IPS-15b (cell line): Measurements from ENCODE around the gene FAM227B.

Experiments used
- H3K27me3 ChIP-seq: one replicate; pipeline ENCODE4 v1.6.1; 2013; ENCODE audit warnings: low read length; ENCODE audit not compliant: control insufficient read depth, insufficient read depth
- H3K36me3 ChIP-seq: one replicate; pipeline ENCODE4 v1.6.1; 2013; ENCODE audit warnings: low read length; ENCODE audit not compliant: control insufficient read depth, insufficient read depth
- H3K4me1 ChIP-seq: one replicate; pipeline ENCODE4 v1.6.1; 2013; ENCODE audit warnings: mild to moderate bottlenecking, low read length; ENCODE audit not compliant: control insufficient read depth, insufficient read depth
- H3K4me3 ChIP-seq: one replicate; pipeline ENCODE4 v1.5.1; 2013; ENCODE audit warnings: low read depth, low read length
- H3K9ac ChIP-seq: one replicate; pipeline ENCODE4 v1.6.1; 2013; ENCODE audit warnings: low read depth, mild to moderate bottlenecking, low read length
- H3K9me3 ChIP-seq: one replicate; pipeline ENCODE4 v1.6.1; 2013; ENCODE audit warnings: mild to moderate bottlenecking, low read length; ENCODE audit not compliant: control insufficient read depth, insufficient read depth

Gene FAM227B

GRCh38 chr15:49308686-49309085, 311.9 kb downstream of the FAM227B start:
- Histone ChIP-seq H3K9me3 (no peaks in the 10 kb centered on the region), H3K36me3 (no peaks in the 10 kb centered on the region), H3K4me3 (no peak overlapping the region), H3K9ac (no peak overlapping the region), H3K4me1 (no peaks in the 10 kb centered on the region), H3K27me3 (no peaks in the 10 kb centered on the region)

- Histone ChIP-seq H3K27me3 (no peaks in the 10 kb centered on the region), H3K9me3 (no peaks in the 10 kb centered on the region), H3K36me3 (no peaks in the 10 kb centered on the region), H3K9ac (no peak overlapping the region), H3K4me1 (no peaks in the 10 kb centered on the region), H3K4me3 (no peak overlapping the region)
Measured at GRCh38 chr15:49306551-49306950, 314.1 kb downstream of the FAM227B start.

GRCh38 chr15:49303003-49303402, 317.6 kb downstream of the FAM227B start:
- Histone ChIP-seq H3K36me3 (no peaks in the 10 kb centered on the region), H3K4me3 (no peak overlapping the region), H3K9me3 (no peaks in the 10 kb centered on the region), H3K9ac (no peak overlapping the region), H3K27me3 (no peaks in the 10 kb centered on the region), H3K4me1 (no peaks in the 10 kb centered on the region)

- no peaks in the 10 kb centered on the region for H3K9me3 ChIP-seq
- no peak overlapping the region for H3K9ac ChIP-seq
- no peaks in the 10 kb centered on the region for H3K4me1 ChIP-seq
- no peak overlapping the region for H3K4me3 ChIP-seq
- no peaks in the 10 kb centered on the region for H3K36me3 ChIP-seq
- H3K27me3 ChIP-seq: no peaks in the 10 kb centered on the region
Measured at GRCh38 chr15:49301562-49301961, 319.1 kb downstream of the FAM227B start.

- no peaks in the 10 kb centered on the region for H3K9me3 ChIP-seq
- H3K27me3 ChIP-seq: no peaks in the 10 kb centered on the region
- H3K36me3 ChIP-seq: no peaks in the 10 kb centered on the region
- H3K9ac ChIP-seq: no peak overlapping the region
- no peak overlapping the region for H3K4me3 ChIP-seq
- no peaks in the 10 kb centered on the region for H3K4me1 ChIP-seq
Measured at GRCh38 chr15:49300856-49301255, 319.8 kb downstream of the FAM227B start.

GRCh38 chr15:49297584-49297983, 323.0 kb downstream of the FAM227B start:
- no peaks in the 10 kb centered on the region for H3K36me3 ChIP-seq
- H3K9ac ChIP-seq: no peak overlapping the region
- H3K4me1 ChIP-seq: no peaks in the 10 kb centered on the region
- H3K27me3 ChIP-seq: no peaks in the 10 kb centered on the region
- H3K9me3 ChIP-seq: no peaks in the 10 kb centered on the region
- no peak overlapping the region for H3K4me3 ChIP-seq

GRCh38 chr15:49296258-49296657, 324.4 kb downstream of the FAM227B start:
- Histone ChIP-seq H3K4me1 (no peaks in the 10 kb centered on the region), H3K4me3 (no peak overlapping the region), H3K9ac (no peak overlapping the region), H3K36me3 (no peaks in the 10 kb centered on the region), H3K9me3 (no peaks in the 10 kb centered on the region), H3K27me3 (no peaks in the 10 kb centered on the region)

- H3K36me3 ChIP-seq: no peaks in the 10 kb centered on the region
- H3K4me1 ChIP-seq: no peaks in the 10 kb centered on the region
- no peak overlapping the region for H3K9ac ChIP-seq
- H3K4me3 ChIP-seq: no peak overlapping the region
- no peaks in the 10 kb centered on the region for H3K27me3 ChIP-seq
- no peaks in the 10 kb centered on the region for H3K9me3 ChIP-seq
Measured at GRCh38 chr15:49293941-49294340, 326.7 kb downstream of the FAM227B start.

- Histone ChIP-seq H3K4me3 (no peak overlapping the region), H3K36me3 (no peaks in the 10 kb centered on the region), H3K9me3 (no peaks in the 10 kb centered on the region), H3K9ac (no peak overlapping the region), H3K27me3 (no peaks in the 10 kb centered on the region), H3K4me1 (no peaks in the 10 kb centered on the region)
Measured at GRCh38 chr15:49290191-49290590, 330.4 kb downstream of the FAM227B start.

GRCh38 chr15:49288391-49288790, 332.2 kb downstream of the FAM227B start:
- Histone ChIP-seq H3K4me3 (no peak overlapping the region), H3K27me3 (no peaks in the 10 kb centered on the region), H3K9ac (no peak overlapping the region), H3K4me1 (no peaks in the 10 kb centered on the region), H3K36me3 (no peaks in the 10 kb centered on the region), H3K9me3 (no peaks in the 10 kb centered on the region)

GRCh38 chr15:49287481-49287880, 333.1 kb downstream of the FAM227B start:
- Histone ChIP-seq H3K9me3 (no peaks in the 10 kb centered on the region), H3K4me3 (no peak overlapping the region), H3K27me3 (no peaks in the 10 kb centered on the region), H3K9ac (no peak overlapping the region), H3K4me1 (no peaks in the 10 kb centered on the region), H3K36me3 (no peaks in the 10 kb centered on the region)

GRCh38 chr15:49286649-49287404, 333.8 kb downstream of the FAM227B start:
- Histone ChIP-seq H3K4me3 (no peak overlapping the region), H3K9ac (no peak overlapping the region), H3K4me1 (no peaks in the 10 kb centered on the region), H3K9me3 (no peaks in the 10 kb centered on the region), H3K36me3 (no peaks in the 10 kb centered on the region), H3K27me3 (no peaks in the 10 kb centered on the region)
